GM23338 (cell line): ENCODE results near the gene ADGB. TPM values are rescaled to one million over a fixed set of nuclear protein-coding genes. Genes with fewer than 3 reads are reported as not detected.
A peak's percentile ranks its signal among the peaks of the same experiment; 100 is the strongest.

Source experiments
- ATAC-seq: fragments of 200-7000 bp; cut with Tn5 transposase; 3 replicates; pipeline ENCODE4 v1.9.1; 2020
- DNase-seq: peaks from one replicate; pipeline ENCODE4 v3.0.0-alpha.2; 2015; ENCODE audit warnings: low spot score
- H2AFZ ChIP-seq: fragments of 200-600 bp; sonication (generic); 2 replicates; pipeline ENCODE4 v1.8.0; 2016; ENCODE audit warnings: antibody characterized with exemption, mild to moderate bottlenecking, moderate library complexity
- H3F3A ChIP-seq: fragments of 200-600 bp; sonication (generic); replicated peaks from 2 replicates; pipeline ENCODE4 v1.8.0; 2017; ENCODE audit warnings: antibody characterized with exemption, mixed run types, low read depth
- H3K27ac ChIP-seq: fragments of 200-600 bp; sonication (generic); 2 replicates; pipeline ENCODE4 v1.6.1; 2016; ENCODE audit warnings: low read depth
- H3K27me3 ChIP-seq: fragments of 200-600 bp; sonication (generic); 2 replicates; pipeline ENCODE4 v1.8.0; 2016; ENCODE audit warnings: mild to moderate bottlenecking, mixed run types, moderate library complexity; ENCODE audit not compliant: insufficient read depth
- H3K36me3 ChIP-seq: fragments of 200-600 bp; sonication (generic); 2 replicates; pipeline ENCODE4 v1.8.0; 2016; ENCODE audit warnings: mild to moderate bottlenecking; ENCODE audit not compliant: insufficient read depth
- H3K4me1 ChIP-seq: fragments of 200-600 bp; sonication (generic); 2 replicates; pipeline ENCODE4 v1.8.0; 2016; ENCODE audit warnings: mild to moderate bottlenecking, moderate library complexity; ENCODE audit not compliant: insufficient read depth
- H3K4me2 ChIP-seq: fragments of 200-600 bp; sonication (generic); 2 replicates; pipeline ENCODE4 v1.7.1; 2017; ENCODE audit warnings: mixed run types
- H3K4me3 ChIP-seq: fragments of 200-600 bp; sonication (generic); 2 replicates; pipeline ENCODE4 v1.6.1; 2016; ENCODE audit warnings: mixed run types
- H3K79me2 ChIP-seq: fragments of 200-600 bp; sonication (generic); replicated peaks from 2 replicates; pipeline ENCODE4 v1.8.0; 2017; ENCODE audit warnings: mild to moderate bottlenecking; ENCODE audit not compliant: insufficient read depth
- H3K9me2 ChIP-seq: fragments of 200-600 bp; sonication (generic); 2 replicates; pipeline ENCODE4 v1.8.0; 2017; ENCODE audit not compliant: insufficient read depth
- H4K20me1 ChIP-seq: fragments of 200-600 bp; sonication (generic); replicated peaks from 2 replicates; pipeline ENCODE4 v1.8.0; 2017; ENCODE audit warnings: mild to moderate bottlenecking; ENCODE audit not compliant: insufficient read depth
- H3K27ac Mint-ChIP-seq: 2 replicates; pipeline ENCODE4 v1.8.0; 2020; ENCODE audit warnings: inconsistent platforms, mild to moderate bottlenecking, moderate library complexity, mixed read lengths
- H3K27me3 Mint-ChIP-seq: 3 replicates; pipeline ENCODE4 v1.8.0; 2022; ENCODE audit warnings: low read depth, mild to moderate bottlenecking, moderate library complexity, mixed read lengths, inconsistent platforms; ENCODE audit not compliant: insufficient read depth, poor library complexity
- H3K36me3 Mint-ChIP-seq: 3 replicates; pipeline ENCODE4 v1.8.0; 2021; ENCODE audit warnings: low read depth, mild to moderate bottlenecking, inconsistent platforms, moderate library complexity, mixed read lengths
- H3K4me1 Mint-ChIP-seq: 3 replicates; pipeline ENCODE4 v1.8.0; 2020; ENCODE audit warnings: mild to moderate bottlenecking, inconsistent platforms, mixed read lengths
- H3K4me3 Mint-ChIP-seq: 3 replicates; pipeline ENCODE4 v1.8.0; 2021; ENCODE audit warnings: moderate library complexity, mild to moderate bottlenecking, inconsistent platforms, mixed read lengths
- H3K9me3 Mint-ChIP-seq: 3 replicates; pipeline ENCODE4 v1.8.0; 2020; ENCODE audit warnings: moderate library complexity, mild to moderate bottlenecking, inconsistent platforms, mixed read lengths
- CREB1 ChIP-seq: fragments of 250-450 bp; sonication (Bioruptor Pico); IDR thresholded peaks from 2 replicates; pipeline ENCODE4 v1.5.0; 2020; ENCODE audit warnings: low read depth, mild to moderate bottlenecking, moderate library complexity
- ETS1 ChIP-seq: IDR thresholded peaks from 2 replicates; pipeline ENCODE4 v1.6.1; 2016; ENCODE audit warnings: antibody characterized with exemption
- EZH2 ChIP-seq: fragments of 200-600 bp; sonication (generic); IDR thresholded peaks from one replicate; pipeline ENCODE4 v1.8.0; 2017; ENCODE audit warnings: antibody characterized with exemption, mild to moderate bottlenecking, low read depth; ENCODE audit not compliant: unreplicated experiment
- ZNF114 ChIP-seq: fragments of 250-450 bp; sonication (Bioruptor Pico); IDR thresholded peaks from 2 replicates; pipeline ENCODE4 v1.5.0; 2020; ENCODE audit warnings: mild to moderate bottlenecking, moderate library complexity
- polyA plus RNA-seq: library from polyadenylated mRNA; unstranded; fragments of >200 nt; fragmentation: Nextera tagmentation; extraction: Ambion mirVana; gene quantifications from 2 replicates; pipeline ENCODE4 v1.2.1, GENCODE V29; 2016
- total RNA-seq: library from RNA; depleted of rRNA; stranded (reverse); fragments of >200 nt; shearing (Covaris generic); gene quantifications from 2 replicates; pipeline ENCODE4 v1.2.3, GENCODE V29; 2014
- TF ChIP-seq, protein P1 (sequence below): IDR thresholded peaks from one replicate; pipeline ENCODE4 v1.6.1; 2018; ENCODE audit warnings: antibody characterized with exemption; ENCODE audit not compliant: unreplicated experiment
- TF ChIP-seq, protein P2 (sequence below), 2 experiments: fragments of 200-600 bp in 1 of 2; sonication (generic) in 1 of 2; conservative IDR thresholded peaks; 2 replicates each; pipeline versions ENCODE4 v1.5.1 to v1.6.1; 2016 to 2017; ENCODE audit warnings: antibody characterized with exemption in 2 of 2, low read depth in 2 of 2, mild to moderate bottlenecking in 2 of 2, moderate library complexity in 1 of 2

The ADGB gene
- total and polyA plus RNA-seq, 2 experiments from 2014 or later = not detected

GRCh38 chr6:146856296-146856695, 257.5 kb downstream of the ADGB start (continued):
- TF ChIP-seq CREB1 (no peak), EZH2 (no peak)
- TF ChIP-seq, protein P1, sequence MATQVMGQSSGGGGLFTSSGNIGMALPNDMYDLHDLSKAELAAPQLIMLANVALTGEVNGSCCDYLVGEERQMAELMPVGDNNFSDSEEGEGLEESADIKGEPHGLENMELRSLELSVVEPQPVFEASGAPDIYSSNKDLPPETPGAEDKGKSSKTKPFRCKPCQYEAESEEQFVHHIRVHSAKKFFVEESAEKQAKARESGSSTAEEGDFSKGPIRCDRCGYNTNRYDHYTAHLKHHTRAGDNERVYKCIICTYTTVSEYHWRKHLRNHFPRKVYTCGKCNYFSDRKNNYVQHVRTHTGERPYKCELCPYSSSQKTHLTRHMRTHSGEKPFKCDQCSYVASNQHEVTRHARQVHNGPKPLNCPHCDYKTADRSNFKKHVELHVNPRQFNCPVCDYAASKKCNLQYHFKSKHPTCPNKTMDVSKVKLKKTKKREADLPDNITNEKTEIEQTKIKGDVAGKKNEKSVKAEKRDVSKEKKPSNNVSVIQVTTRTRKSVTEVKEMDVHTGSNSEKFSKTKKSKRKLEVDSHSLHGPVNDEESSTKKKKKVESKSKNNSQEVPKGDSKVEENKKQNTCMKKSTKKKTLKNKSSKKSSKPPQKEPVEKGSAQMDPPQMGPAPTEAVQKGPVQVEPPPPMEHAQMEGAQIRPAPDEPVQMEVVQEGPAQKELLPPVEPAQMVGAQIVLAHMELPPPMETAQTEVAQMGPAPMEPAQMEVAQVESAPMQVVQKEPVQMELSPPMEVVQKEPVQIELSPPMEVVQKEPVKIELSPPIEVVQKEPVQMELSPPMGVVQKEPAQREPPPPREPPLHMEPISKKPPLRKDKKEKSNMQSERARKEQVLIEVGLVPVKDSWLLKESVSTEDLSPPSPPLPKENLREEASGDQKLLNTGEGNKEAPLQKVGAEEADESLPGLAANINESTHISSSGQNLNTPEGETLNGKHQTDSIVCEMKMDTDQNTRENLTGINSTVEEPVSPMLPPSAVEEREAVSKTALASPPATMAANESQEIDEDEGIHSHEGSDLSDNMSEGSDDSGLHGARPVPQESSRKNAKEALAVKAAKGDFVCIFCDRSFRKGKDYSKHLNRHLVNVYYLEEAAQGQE = no peak
- TF ChIP-seq, protein P2, sequence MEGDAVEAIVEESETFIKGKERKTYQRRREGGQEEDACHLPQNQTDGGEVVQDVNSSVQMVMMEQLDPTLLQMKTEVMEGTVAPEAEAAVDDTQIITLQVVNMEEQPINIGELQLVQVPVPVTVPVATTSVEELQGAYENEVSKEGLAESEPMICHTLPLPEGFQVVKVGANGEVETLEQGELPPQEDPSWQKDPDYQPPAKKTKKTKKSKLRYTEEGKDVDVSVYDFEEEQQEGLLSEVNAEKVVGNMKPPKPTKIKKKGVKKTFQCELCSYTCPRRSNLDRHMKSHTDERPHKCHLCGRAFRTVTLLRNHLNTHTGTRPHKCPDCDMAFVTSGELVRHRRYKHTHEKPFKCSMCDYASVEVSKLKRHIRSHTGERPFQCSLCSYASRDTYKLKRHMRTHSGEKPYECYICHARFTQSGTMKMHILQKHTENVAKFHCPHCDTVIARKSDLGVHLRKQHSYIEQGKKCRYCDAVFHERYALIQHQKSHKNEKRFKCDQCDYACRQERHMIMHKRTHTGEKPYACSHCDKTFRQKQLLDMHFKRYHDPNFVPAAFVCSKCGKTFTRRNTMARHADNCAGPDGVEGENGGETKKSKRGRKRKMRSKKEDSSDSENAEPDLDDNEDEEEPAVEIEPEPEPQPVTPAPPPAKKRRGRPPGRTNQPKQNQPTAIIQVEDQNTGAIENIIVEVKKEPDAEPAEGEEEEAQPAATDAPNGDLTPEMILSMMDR (conservative IDR thresholded peaks at IDR 0.05; ENCODE audit: low read depth in 2 of 2) = no peak

GRCh38 chr6:146857180-146857979, 258.6 kb downstream of the ADGB start:
- H3K27me3 Mint-ChIP-seq = peaks cover 6% of the 10 kb centered on the region
- no peaks in the 10 kb centered on the region for H3K9me3 Mint-ChIP-seq
- H3K36me3 Mint-ChIP-seq = no peaks in the 10 kb centered on the region; the same call in 2 of the 3 replicates
- Histone ChIP-seq H2AFZ (peak overlapping the region; percentile 80), H4K20me1 (no peaks in the 10 kb centered on the region), H3K4me3 (peak overlapping the region; percentile 49), H3K4me1 (no peaks in the 10 kb centered on the region), H3K9me2 (no peaks in the 10 kb centered on the region), H3K79me2 (no peaks in the 10 kb centered on the region), H3K4me2 (peak overlapping the region; percentile 74), H3K27me3 (no peaks in the 10 kb centered on the region), H3K36me3 (no peaks in the 10 kb centered on the region), H3F3A (no peaks in the 10 kb centered on the region), H3K27ac (no peak overlapping the region)
- DNase-seq (peak; percentile 92), ATAC-seq (peak; percentile 97)
- H3K4me3 Mint-ChIP-seq = peak overlapping the region; percentile 70
- no peak overlapping the region for H3K27ac Mint-ChIP-seq
- peaks cover 7% of the 10 kb centered on the region; the same call in 1 of the 3 replicates for H3K4me1 Mint-ChIP-seq
- TF ChIP-seq CREB1 (peak; percentile 86), ZNF114 (CRISPR knock-in tag) (no peak), ETS1 (no peak)
- TF ChIP-seq, protein P2 (conservative IDR thresholded peaks at IDR 0.05; ENCODE audit: low read depth in 2 of 2) = peak; percentile 96 to 97
